ENCODE data around the gene SLC49A4. TPM values are rescaled to one million over a fixed set of nuclear protein-coding genes. Genes with fewer than 3 reads are reported as not detected.

SLC49A4 gene
- total RNA-seq, 1 experiment from 2014 or later = 14.1 TPM

- Histone ChIP-seq H3K27ac (ENCODE audit: low read depth, low read length, poor library complexity, severe bottlenecking) (no peak overlapping the region), H3K4me1 (ENCODE audit: insufficient read depth, low read length, poor library complexity, severe bottlenecking) (no peaks in the 10 kb centered on the region), H3K27me3 (replicated peaks; ENCODE audit: insufficient read depth, low read depth, low read length, poor library complexity) (no peaks in the 10 kb centered on the region), H3K4me3 (ENCODE audit: low read depth, low read length, poor library complexity, severe bottlenecking) (no peak overlapping the region), H3K9me3 (ENCODE audit: low read depth, low read length, poor library complexity, severe bottlenecking) (no peaks in the 10 kb centered on the region), H3K36me3 (ENCODE audit: insufficient read depth, low read length, poor library complexity, severe bottlenecking) (no peaks in the 10 kb centered on the region)
- intact Hi-C loops (cut with micrococcal nuclease; ENCODE audit: unreplicated experiment) = no loop called here
- DNase-seq (ENCODE audit: low spot score) = no peak
- ChIA-PET CTCF (no interaction called here), POLR2A (ENCODE audit: low non-redundant PET) (no interaction called here)
- TF ChIP-seq CTCF (conservative IDR thresholded peaks at IDR 0.05; ENCODE audit: low read depth, low read length) (no peak), EZH2 (IDR thresholded peaks at IDR 0.05; ENCODE audit: borderline replicate concordance, low read depth, low read length, poor library complexity, severe bottlenecking) (no peak)
- no TSS peak for BruUV-seq (replicated peaks)
Measured at GRCh38 chr3:122800031-122800430, 5.2 kb downstream of the SLC49A4 start.

- no peak for DNase-seq (ENCODE audit: low spot score)
- Histone ChIP-seq H3K4me1 (ENCODE audit: insufficient read depth, low read length, poor library complexity, severe bottlenecking) (no peaks in the 10 kb centered on the region), H3K27ac (ENCODE audit: low read depth, low read length, poor library complexity, severe bottlenecking) (no peak overlapping the region), H3K36me3 (ENCODE audit: insufficient read depth, low read length, poor library complexity, severe bottlenecking) (no peaks in the 10 kb centered on the region), H3K27me3 (replicated peaks; ENCODE audit: insufficient read depth, low read depth, low read length, poor library complexity) (no peaks in the 10 kb centered on the region), H3K4me3 (ENCODE audit: low read depth, low read length, poor library complexity, severe bottlenecking) (no peak overlapping the region), H3K9me3 (ENCODE audit: low read depth, low read length, poor library complexity, severe bottlenecking) (no peaks in the 10 kb centered on the region)
- intact Hi-C loops (cut with micrococcal nuclease; ENCODE audit: unreplicated experiment) = no loop called here
- BruUV-seq (replicated peaks) = no TSS peak
- POLR2A ChIA-PET (ENCODE audit: low non-redundant PET) = no interaction called here
- CTCF ChIA-PET = no interaction called here
- TF ChIP-seq CTCF (conservative IDR thresholded peaks at IDR 0.05; ENCODE audit: low read depth, low read length) = no peak
- TF ChIP-seq EZH2 (IDR thresholded peaks at IDR 0.05; ENCODE audit: borderline replicate concordance, low read depth, low read length, poor library complexity, severe bottlenecking) = no peak
Measured at GRCh38 chr3:122800706-122801237, 5.9 kb downstream of the SLC49A4 start.

GRCh38 chr3:122802323-122802722 lies 7.5 kb downstream of the SLC49A4 start:
- POLR2A ChIA-PET (ENCODE audit: low non-redundant PET) = interaction anchor here (0.6 kb wide), 1 partner anchor 87 kb away, joined by 3 read pairs; no protein-coding TSS in a partner anchor
- BruUV-seq (replicated peaks) = no TSS peak

More at GRCh38 chr3:122802323-122802722, 7.5 kb downstream of the SLC49A4 start:
- no peak for DNase-seq (ENCODE audit: low spot score)
- no peaks in the 10 kb centered on the region for H3K9me3 ChIP-seq (ENCODE audit: low read depth, low read length, poor library complexity, severe bottlenecking)
- no peaks in the 10 kb centered on the region for H3K4me1 ChIP-seq (ENCODE audit: insufficient read depth, low read length, poor library complexity, severe bottlenecking)
- H3K4me3 ChIP-seq (ENCODE audit: low read depth, low read length, poor library complexity, severe bottlenecking) = no peak overlapping the region
- no peak overlapping the region for H3K27ac ChIP-seq (ENCODE audit: low read depth, low read length, poor library complexity, severe bottlenecking)
- TF ChIP-seq CTCF (conservative IDR thresholded peaks at IDR 0.05; ENCODE audit: low read depth, low read length) (no peak), EZH2 (IDR thresholded peaks at IDR 0.05; ENCODE audit: borderline replicate concordance, low read depth, low read length, poor library complexity, severe bottlenecking) (no peak)
- no peaks in the 10 kb centered on the region for H3K36me3 ChIP-seq (ENCODE audit: insufficient read depth, low read length, poor library complexity, severe bottlenecking)
- intact Hi-C loops (cut with micrococcal nuclease; ENCODE audit: unreplicated experiment) = no loop called here
- no peaks in the 10 kb centered on the region for H3K27me3 ChIP-seq (replicated peaks; ENCODE audit: insufficient read depth, low read depth, low read length, poor library complexity)
- CTCF ChIA-PET = no interaction called here
